K562 (cell line): Measurements from ENCODE around the gene FIS1. TPM values are rescaled to one million over a fixed set of nuclear protein-coding genes. Genes with fewer than 3 reads are reported as not detected.

ENCODE experiments used
- ATF7 ChIP-seq: fragments of 450-650 bp; IDR thresholded peaks from 2 replicates; pipeline ENCODE4 v1.7.1; 2014; ENCODE audit warnings: mild to moderate bottlenecking, moderate library complexity
- ELF2 ChIP-seq: fragments of 250-450 bp; sonication (Bioruptor Pico); IDR thresholded peaks from 2 replicates; pipeline ENCODE4 v1.5.0; 2021; ENCODE audit warnings: mild to moderate bottlenecking
- ILK ChIP-seq: fragments of 450-650 bp; IDR thresholded peaks from 2 replicates; pipeline ENCODE4 v1.6.1; 2016; ENCODE audit warnings: missing genetic modification characterization, low read depth, mild to moderate bottlenecking, missing compliant biosample characterization, moderate library complexity, borderline replicate concordance
- MAFF ChIP-seq: IDR thresholded peaks from 2 replicates; pipeline ENCODE4 v1.6.1; 2012; ENCODE audit warnings: low read length, improper control_type of control experiment
- MYNN ChIP-seq, 2 experiments: sonication (generic); formaldehyde crosslinking in 1 of 2; IDR thresholded peaks; 2 replicates each; pipeline versions ENCODE4 v1.5.0 to v1.6.1; 2016 to 2020; ENCODE audit warnings: antibody characterized with exemption in 1 of 2, missing genetic modification reagents in 1 of 2
- NUFIP1 ChIP-seq: fragments of 450-650 bp; IDR thresholded peaks from 2 replicates; pipeline ENCODE4 v1.6.1; 2018; ENCODE audit not compliant: partially characterized antibody
- PHB2 ChIP-seq: fragments of 450-650 bp; IDR thresholded peaks from 2 replicates; pipeline ENCODE4 v1.6.1; 2017; ENCODE audit warnings: low read depth
- RBM15 ChIP-seq: fragments of 200-400 bp; formaldehyde crosslinking; IDR thresholded peaks from 2 replicates; pipeline ENCODE4 v1.6.1; 2018; ENCODE audit warnings: mild to moderate bottlenecking, low read length, moderate library complexity; ENCODE audit not compliant: insufficient read depth
- SMAD2 ChIP-seq: fragments of 150-350 bp; IDR thresholded peaks from 2 replicates; pipeline ENCODE4 v1.6.1; 2014; ENCODE audit warnings: low read depth, mild to moderate bottlenecking, low read length
- SMARCA5 ChIP-seq: fragments of 450-650 bp; IDR thresholded peaks from 2 replicates; pipeline ENCODE4 v1.6.1; 2016
- SMARCE1 ChIP-seq: fragments of 450-650 bp; IDR thresholded peaks from 2 replicates; pipeline ENCODE4 v1.7.1; 2016; ENCODE audit warnings: mild to moderate bottlenecking
- SNRNP70 ChIP-seq: fragments of 200-400 bp; formaldehyde crosslinking; optimal IDR thresholded peaks from 2 replicates; pipeline ENCODE3; 2017; ENCODE audit warnings: low read depth, low read length
- SOX6 ChIP-seq: fragments of 450-650 bp; IDR thresholded peaks from 2 replicates; pipeline ENCODE4 v1.6.1; 2014; ENCODE audit warnings: mild to moderate bottlenecking
- SPI1 ChIP-seq: IDR thresholded peaks from 2 replicates; pipeline ENCODE4 v1.6.1; 2011; ENCODE audit warnings: low read depth, low read length, control low read depth, borderline replicate concordance
- SRSF9 ChIP-seq: fragments of 200-400 bp; formaldehyde crosslinking; IDR thresholded peaks from 2 replicates; pipeline ENCODE4 v1.6.1; 2017; ENCODE audit warnings: low read depth, low read length, borderline replicate concordance
- TEAD1 ChIP-seq, 2 experiments: fragments of 450-650 bp in 1 of 2; sonication (generic) in 1 of 2; formaldehyde crosslinking; IDR thresholded peaks; 2 replicates each; pipeline versions ENCODE4 v1.4.0 to v1.8.0; 2020 to 2022; ENCODE audit warnings: mild to moderate bottlenecking in 2 of 2, missing genetic modification reagents in 1 of 2
- ZNF143 ChIP-seq: sonication (generic); formaldehyde crosslinking; IDR thresholded peaks from 2 replicates; pipeline ENCODE4 v1.9.0; 2022; ENCODE audit warnings: mild to moderate bottlenecking, missing genetic modification reagents
- ZNF398 ChIP-seq: fragments of 250-450 bp; sonication (Bioruptor Pico); IDR thresholded peaks from 2 replicates; pipeline ENCODE4 v1.8.0; 2021; ENCODE audit warnings: moderate library complexity, mild to moderate bottlenecking, inconsistent platforms
- ZNF696 ChIP-seq: fragments of 250-450 bp; sonication (Bioruptor Pico); conservative IDR thresholded peaks from 2 replicates; pipeline ENCODE4 v1.4.0; 2020; ENCODE audit warnings: mild to moderate bottlenecking, moderate library complexity
- polyA plus RNA-seq, 8 experiments: library from polyadenylated mRNA; depleted of rRNA in 4 of 8; stranded (reverse) in 5 of 8; unstranded in 3 of 8; fragments of >200 nt; fragmentation: Nextera tagmentation in 2 of 8; fragmentation: Illumina TruSeq in 1 of 8; extraction: Ambion mirVana in 2 of 8; extraction: Trizol in 1 of 8; gene quantifications; 2 replicates each; pipeline versions ENCODE4 v1.2.1 to v1.2.3, GENCODE V29; 2011 to 2014; ENCODE audit warnings: inconsistent platforms in 1 of 8, missing spikeins in 1 of 8
- total RNA-seq, 7 experiments: library from RNA; depleted of rRNA in 6 of 7; stranded (reverse); fragments of >200 nt in 6 of 7; fragmentation: Illumina TruSeq in 2 of 7; extraction: Trizol in 2 of 7; gene quantifications; 2 replicates each; pipeline versions ENCODE4 v1.2.1 to v1.2.3, GENCODE V29; 2011 to 2021; ENCODE audit warnings: low replicate concordance in 1 of 7
- TF ChIP-seq, protein P1 (sequence below): sonication (generic); formaldehyde crosslinking; IDR thresholded peaks from 2 replicates; pipeline ENCODE4 v1.8.0; 2022; ENCODE audit warnings: mild to moderate bottlenecking, missing genetic modification reagents
- TF ChIP-seq, protein P2 (sequence below): fragments of 250-450 bp; sonication (Bioruptor Pico); IDR thresholded peaks from 2 replicates; pipeline ENCODE4 v1.5.0; 2022; ENCODE audit warnings: mild to moderate bottlenecking

Gene FIS1
- total and polyA plus RNA-seq, 9 of the 15 experiments (the other 6 are each of a cell fraction or from before 2014, with no cell fraction given) = 86.0 to 257 (median 144) TPM

DNA sequence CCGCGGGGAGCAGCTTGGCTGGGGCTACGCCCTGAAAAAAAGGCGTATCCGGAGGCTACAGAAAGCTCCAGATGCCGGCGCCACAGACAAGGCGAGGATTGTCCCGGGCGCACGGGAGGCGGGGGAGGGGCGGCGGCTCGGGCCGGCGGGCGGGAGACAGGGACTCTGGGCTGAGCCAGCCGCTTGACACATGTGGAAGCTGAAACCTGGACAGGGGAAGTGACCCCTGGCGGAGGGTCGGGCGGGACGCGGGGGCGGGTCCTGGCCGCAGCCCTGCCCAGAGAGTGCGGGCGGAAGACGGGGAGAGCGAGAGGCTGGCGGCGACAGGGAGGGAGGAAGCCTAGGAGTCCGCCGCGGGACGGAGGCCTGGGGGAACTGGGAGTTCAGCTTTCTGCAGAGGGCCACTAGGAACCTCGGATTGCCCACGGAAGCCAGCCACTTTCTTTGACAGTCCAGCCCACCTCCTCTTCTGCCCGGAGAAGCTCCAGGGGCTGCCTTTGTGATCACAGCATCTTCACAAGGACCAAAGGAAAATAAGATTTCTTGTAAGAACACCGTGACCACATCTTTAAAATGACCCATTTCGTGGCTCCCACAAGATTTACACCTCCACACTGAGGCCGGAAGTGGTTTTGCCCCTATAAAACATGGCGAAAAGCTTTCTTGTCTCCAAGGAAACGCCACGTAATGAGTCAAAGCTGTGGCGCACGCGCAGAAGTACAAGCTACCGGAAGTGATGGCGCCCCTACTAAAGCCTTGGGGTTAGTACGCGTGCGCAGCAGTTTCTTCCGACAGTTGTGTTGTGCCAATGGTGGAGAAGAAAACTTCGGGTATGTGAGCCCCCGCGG is 27.3 kb downstream of the FIS1 start, which contains the start of the genes PLOD3 and ZNHIT1 (continued):
- no peak; the same call in none of the 2 replicates for TF ChIP-seq MYNN (IDR thresholded peaks at IDR 0.05)
- no peak for TF ChIP-seq MYNN (CRISPR knock-in tag; IDR thresholded peaks at IDR 0.05)
- no peak for TF ChIP-seq MAFF
- TF ChIP-seq, protein P1, sequence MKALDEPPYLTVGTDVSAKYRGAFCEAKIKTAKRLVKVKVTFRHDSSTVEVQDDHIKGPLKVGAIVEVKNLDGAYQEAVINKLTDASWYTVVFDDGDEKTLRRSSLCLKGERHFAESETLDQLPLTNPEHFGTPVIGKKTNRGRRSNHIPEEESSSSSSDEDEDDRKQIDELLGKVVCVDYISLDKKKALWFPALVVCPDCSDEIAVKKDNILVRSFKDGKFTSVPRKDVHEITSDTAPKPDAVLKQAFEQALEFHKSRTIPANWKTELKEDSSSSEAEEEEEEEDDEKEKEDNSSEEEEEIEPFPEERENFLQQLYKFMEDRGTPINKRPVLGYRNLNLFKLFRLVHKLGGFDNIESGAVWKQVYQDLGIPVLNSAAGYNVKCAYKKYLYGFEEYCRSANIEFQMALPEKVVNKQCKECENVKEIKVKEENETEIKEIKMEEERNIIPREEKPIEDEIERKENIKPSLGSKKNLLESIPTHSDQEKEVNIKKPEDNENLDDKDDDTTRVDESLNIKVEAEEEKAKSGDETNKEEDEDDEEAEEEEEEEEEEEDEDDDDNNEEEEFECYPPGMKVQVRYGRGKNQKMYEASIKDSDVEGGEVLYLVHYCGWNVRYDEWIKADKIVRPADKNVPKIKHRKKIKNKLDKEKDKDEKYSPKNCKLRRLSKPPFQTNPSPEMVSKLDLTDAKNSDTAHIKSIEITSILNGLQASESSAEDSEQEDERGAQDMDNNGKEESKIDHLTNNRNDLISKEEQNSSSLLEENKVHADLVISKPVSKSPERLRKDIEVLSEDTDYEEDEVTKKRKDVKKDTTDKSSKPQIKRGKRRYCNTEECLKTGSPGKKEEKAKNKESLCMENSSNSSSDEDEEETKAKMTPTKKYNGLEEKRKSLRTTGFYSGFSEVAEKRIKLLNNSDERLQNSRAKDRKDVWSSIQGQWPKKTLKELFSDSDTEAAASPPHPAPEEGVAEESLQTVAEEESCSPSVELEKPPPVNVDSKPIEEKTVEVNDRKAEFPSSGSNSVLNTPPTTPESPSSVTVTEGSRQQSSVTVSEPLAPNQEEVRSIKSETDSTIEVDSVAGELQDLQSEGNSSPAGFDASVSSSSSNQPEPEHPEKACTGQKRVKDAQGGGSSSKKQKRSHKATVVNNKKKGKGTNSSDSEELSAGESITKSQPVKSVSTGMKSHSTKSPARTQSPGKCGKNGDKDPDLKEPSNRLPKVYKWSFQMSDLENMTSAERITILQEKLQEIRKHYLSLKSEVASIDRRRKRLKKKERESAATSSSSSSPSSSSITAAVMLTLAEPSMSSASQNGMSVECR = peak; percentile 95
- TF ChIP-seq ELF2 = peak; percentile 92
- TF ChIP-seq, protein P2, sequence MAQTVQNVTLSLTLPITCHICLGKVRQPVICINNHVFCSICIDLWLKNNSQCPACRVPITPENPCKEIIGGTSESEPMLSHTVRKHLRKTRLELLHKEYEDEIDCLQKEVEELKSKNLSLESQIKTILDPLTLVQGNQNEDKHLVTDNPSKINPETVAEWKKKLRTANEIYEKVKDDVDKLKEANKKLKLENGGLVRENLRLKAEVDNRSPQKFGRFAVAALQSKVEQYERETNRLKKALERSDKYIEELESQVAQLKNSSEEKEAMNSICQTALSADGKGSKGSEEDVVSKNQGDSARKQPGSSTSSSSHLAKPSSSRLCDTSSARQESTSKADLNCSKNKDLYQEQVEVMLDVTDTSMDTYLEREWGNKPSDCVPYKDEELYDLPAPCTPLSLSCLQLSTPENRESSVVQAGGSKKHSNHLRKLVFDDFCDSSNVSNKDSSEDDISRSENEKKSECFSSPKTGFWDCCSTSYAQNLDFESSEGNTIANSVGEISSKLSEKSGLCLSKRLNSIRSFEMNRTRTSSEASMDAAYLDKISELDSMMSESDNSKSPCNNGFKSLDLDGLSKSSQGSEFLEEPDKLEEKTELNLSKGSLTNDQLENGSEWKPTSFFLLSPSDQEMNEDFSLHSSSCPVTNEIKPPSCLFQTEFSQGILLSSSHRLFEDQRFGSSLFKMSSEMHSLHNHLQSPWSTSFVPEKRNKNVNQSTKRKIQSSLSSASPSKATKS = no peak
- TF ChIP-seq SRSF9 = no peak
- no peak for TF ChIP-seq SMAD2
- TF ChIP-seq PHB2 = no peak
- no peak for TF ChIP-seq ILK (tag)
- TF ChIP-seq NUFIP1 = no peak
- TF ChIP-seq ATF7 = peak; percentile 69; the same call in 1 of the 2 replicates
- TF ChIP-seq SOX6 = peak; percentile 20
- TF ChIP-seq RBM15 = no peak
- no peak for TF ChIP-seq SMARCA5
- no peak for TF ChIP-seq SMARCE1
- TF ChIP-seq ZNF398 (CRISPR knock-in tag) = no peak
- TF ChIP-seq SNRNP70 = no peak
- TF ChIP-seq ZNF143 (CRISPR knock-in tag) = no peak
- peak; percentile 69; the same call in 1 of the 2 replicates for TF ChIP-seq SPI1
- no peak for TF ChIP-seq ZNF696 (CRISPR knock-in tag)
- TF ChIP-seq TEAD1 (CRISPR knock-in tag; IDR thresholded peaks at IDR 0.05) = no peak
